Neural cell (in vitro differentiated cells): ENCODE data around the gene TCP11L1. TPM values are rescaled to one million over a fixed set of nuclear protein-coding genes. Genes with fewer than 3 reads are reported as not detected.

Source experiments
- H2AFZ ChIP-seq: fragments of 200-600, 300-800 bp; sonication (generic), shearing (Covaris generic); 2 replicates; pipeline ENCODE4 v1.6.0; 2014; ENCODE audit warnings: low read depth, mild to moderate bottlenecking, antibody characterized with exemption, low read length, moderate library complexity
- H3F3A ChIP-seq: fragments of 200-600 bp; shearing (Covaris generic); 2 replicates; pipeline ENCODE4 v1.6.1; 2016; ENCODE audit warnings: mild to moderate bottlenecking, moderate library complexity, mixed read lengths, antibody characterized with exemption, low read length; ENCODE audit not compliant: insufficient read depth, poor library complexity, severe bottlenecking
- H3K27ac ChIP-seq: fragments of 200-600, 300-800 bp; sonication (generic), shearing (Covaris generic); 2 replicates; pipeline ENCODE4 v1.5.1; 2014; ENCODE audit warnings: mild to moderate bottlenecking, low read length, moderate library complexity
- H3K27me3 ChIP-seq: fragments of 300-800, 200-600 bp; sonication (generic), shearing (Covaris generic); 2 replicates; pipeline ENCODE4 v1.6.0; 2014; ENCODE audit warnings: mild to moderate bottlenecking, low read depth, low read length, moderate library complexity; ENCODE audit not compliant: insufficient read depth
- H3K36me3 ChIP-seq: fragments of 300-800, 200-600 bp; sonication (generic), shearing (Covaris generic); 2 replicates; pipeline ENCODE4 v1.5.1; 2014; ENCODE audit warnings: mild to moderate bottlenecking, antibody characterized with exemption, low read length, moderate library complexity; ENCODE audit not compliant: insufficient read depth
- H3K4me2 ChIP-seq: fragments of 300-800, 200-600 bp; sonication (generic), shearing (Covaris generic); 2 replicates; pipeline ENCODE4 v1.6.0; 2014; ENCODE audit warnings: mild to moderate bottlenecking, low read length
- H3K4me3 ChIP-seq: fragments of 300-800, 200-600 bp; sonication (generic), shearing (Covaris generic); 2 replicates; pipeline ENCODE4 v1.5.1; 2014; ENCODE audit warnings: mild to moderate bottlenecking, low read length, moderate library complexity
- H3K79me2 ChIP-seq: fragments of 200-600 bp; shearing (Covaris generic); replicated peaks from 2 replicates; pipeline ENCODE4 v1.6.0; 2014; ENCODE audit warnings: mild to moderate bottlenecking, low read length, moderate library complexity; ENCODE audit not compliant: insufficient read depth
- H3K9ac ChIP-seq: fragments of 300-800, 200-600 bp; sonication (generic), shearing (Covaris generic); 2 replicates; pipeline ENCODE4 v1.6.1; 2016; ENCODE audit warnings: mild to moderate bottlenecking, low read length, mixed read lengths
- H3K9me2 ChIP-seq: fragments of 200-600 bp; shearing (Covaris generic); 2 replicates; pipeline ENCODE4 v1.6.1; 2016; ENCODE audit warnings: mild to moderate bottlenecking, low read length, mixed read lengths; ENCODE audit not compliant: insufficient read depth
- H3K9me3 ChIP-seq: fragments of 200-600, 300-800 bp; sonication (generic), shearing (Covaris generic); 2 replicates; pipeline ENCODE4 v1.6.1; 2016; ENCODE audit warnings: mild to moderate bottlenecking, mixed run types, low read length, moderate library complexity, mixed read lengths
- H4K20me1 ChIP-seq: fragments of 200-600 bp; shearing (Covaris generic); 2 replicates; pipeline ENCODE4 v1.6.1; 2016; ENCODE audit warnings: mild to moderate bottlenecking, mixed run types; ENCODE audit not compliant: insufficient read depth
- EP300 ChIP-seq: fragments of 450-650 bp; conservative IDR thresholded peaks from 2 replicates; pipeline ENCODE4 v1.6.1; 2014; ENCODE audit warnings: antibody characterized with exemption, mild to moderate bottlenecking, moderate library complexity; ENCODE audit not compliant: poor library complexity, severe bottlenecking
- EZH2 ChIP-seq: fragments of 200-600, 300-800 bp; shearing (Covaris generic), sonication (generic); IDR thresholded peaks from 2 replicates; pipeline ENCODE4 v1.6.1; 2014; ENCODE audit warnings: antibody characterized with exemption, low read length, borderline replicate concordance, mild to moderate bottlenecking; ENCODE audit not compliant: insufficient read depth, poor library complexity, severe bottlenecking
- MXI1 ChIP-seq: fragments of 450-650 bp; conservative IDR thresholded peaks from 2 replicates; pipeline ENCODE4 v1.6.1; 2014; ENCODE audit warnings: antibody characterized with exemption, mild to moderate bottlenecking; ENCODE audit not compliant: poor library complexity, severe bottlenecking
- POLR2AphosphoS5 ChIP-seq: IDR thresholded peaks from 2 replicates; pipeline ENCODE4 v1.6.1; 2012
- RAD21 ChIP-seq: fragments of 450-650 bp; conservative IDR thresholded peaks from 2 replicates; pipeline ENCODE4 v1.6.1; 2014; ENCODE audit warnings: antibody characterized with exemption, mild to moderate bottlenecking, moderate library complexity
- SMC3 ChIP-seq: fragments of 450-650 bp; conservative IDR thresholded peaks from 2 replicates; pipeline ENCODE4 v1.6.1; 2014; ENCODE audit warnings: antibody characterized with exemption, mild to moderate bottlenecking, moderate library complexity; ENCODE audit not compliant: poor library complexity
- TAF1 ChIP-seq: IDR thresholded peaks from 2 replicates; pipeline ENCODE4 v1.6.1; 2012; ENCODE audit warnings: low read depth
- polyA plus RNA-seq: library from polyadenylated mRNA; depleted of rRNA; stranded (reverse); fragments of >200 nt; gene quantifications from 2 replicates; pipeline ENCODE4 v1.2.3, GENCODE V29; 2014
- TF ChIP-seq, protein P1 (sequence below): IDR thresholded peaks from 2 replicates; pipeline ENCODE4 v1.6.1; 2012; ENCODE audit warnings: borderline replicate concordance
- TF ChIP-seq, protein P2 (sequence below): fragments of 450-650 bp; IDR thresholded peaks from 2 replicates; pipeline ENCODE4 v1.5.1; 2014; ENCODE audit warnings: antibody characterized with exemption, mild to moderate bottlenecking, moderate library complexity; ENCODE audit not compliant: poor library complexity, severe bottlenecking

TCP11L1 gene
- polyA plus RNA-seq, 1 donor from 2014 or later, result 12.5 TPM

DNA sequence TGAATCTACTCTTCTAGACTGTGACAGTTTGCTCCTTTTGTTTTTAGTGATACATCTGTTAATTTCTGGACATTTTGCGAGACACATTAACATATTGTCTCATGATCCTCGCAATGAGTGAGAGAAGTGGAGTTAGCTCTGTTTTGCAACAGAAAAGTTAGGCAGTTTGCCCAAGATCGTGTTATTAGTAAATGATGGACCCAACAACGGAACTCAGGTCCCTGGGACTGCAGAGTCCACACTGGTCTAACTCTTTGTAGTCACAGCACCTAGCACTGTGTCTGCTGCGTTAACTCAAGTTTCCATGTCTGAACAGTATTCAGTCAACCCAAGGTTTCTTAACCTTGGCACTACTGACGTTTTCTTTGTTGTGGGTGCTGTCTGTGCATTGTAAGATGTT, 20.5 kb upstream of the TCP11L1 start:
- no peaks in the 10 kb centered on the region for H3K9me2 ChIP-seq
- H3F3A ChIP-seq, result no peaks in the 10 kb centered on the region
- H3K27me3 ChIP-seq, result peaks cover 11% of the 10 kb centered on the region
- H2AFZ ChIP-seq, result no peak overlapping the region
- no peak overlapping the region for H3K4me2 ChIP-seq
- no peak overlapping the region for H3K9ac ChIP-seq
- no peaks in the 10 kb centered on the region for H3K36me3 ChIP-seq
- no peaks in the 10 kb centered on the region for H3K9me3 ChIP-seq
- TF ChIP-seq MXI1, result no peak
- TF ChIP-seq EP300, result no peak
- TF ChIP-seq, protein P1, sequence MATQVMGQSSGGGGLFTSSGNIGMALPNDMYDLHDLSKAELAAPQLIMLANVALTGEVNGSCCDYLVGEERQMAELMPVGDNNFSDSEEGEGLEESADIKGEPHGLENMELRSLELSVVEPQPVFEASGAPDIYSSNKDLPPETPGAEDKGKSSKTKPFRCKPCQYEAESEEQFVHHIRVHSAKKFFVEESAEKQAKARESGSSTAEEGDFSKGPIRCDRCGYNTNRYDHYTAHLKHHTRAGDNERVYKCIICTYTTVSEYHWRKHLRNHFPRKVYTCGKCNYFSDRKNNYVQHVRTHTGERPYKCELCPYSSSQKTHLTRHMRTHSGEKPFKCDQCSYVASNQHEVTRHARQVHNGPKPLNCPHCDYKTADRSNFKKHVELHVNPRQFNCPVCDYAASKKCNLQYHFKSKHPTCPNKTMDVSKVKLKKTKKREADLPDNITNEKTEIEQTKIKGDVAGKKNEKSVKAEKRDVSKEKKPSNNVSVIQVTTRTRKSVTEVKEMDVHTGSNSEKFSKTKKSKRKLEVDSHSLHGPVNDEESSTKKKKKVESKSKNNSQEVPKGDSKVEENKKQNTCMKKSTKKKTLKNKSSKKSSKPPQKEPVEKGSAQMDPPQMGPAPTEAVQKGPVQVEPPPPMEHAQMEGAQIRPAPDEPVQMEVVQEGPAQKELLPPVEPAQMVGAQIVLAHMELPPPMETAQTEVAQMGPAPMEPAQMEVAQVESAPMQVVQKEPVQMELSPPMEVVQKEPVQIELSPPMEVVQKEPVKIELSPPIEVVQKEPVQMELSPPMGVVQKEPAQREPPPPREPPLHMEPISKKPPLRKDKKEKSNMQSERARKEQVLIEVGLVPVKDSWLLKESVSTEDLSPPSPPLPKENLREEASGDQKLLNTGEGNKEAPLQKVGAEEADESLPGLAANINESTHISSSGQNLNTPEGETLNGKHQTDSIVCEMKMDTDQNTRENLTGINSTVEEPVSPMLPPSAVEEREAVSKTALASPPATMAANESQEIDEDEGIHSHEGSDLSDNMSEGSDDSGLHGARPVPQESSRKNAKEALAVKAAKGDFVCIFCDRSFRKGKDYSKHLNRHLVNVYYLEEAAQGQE, result no peak
- TF ChIP-seq, protein P2, sequence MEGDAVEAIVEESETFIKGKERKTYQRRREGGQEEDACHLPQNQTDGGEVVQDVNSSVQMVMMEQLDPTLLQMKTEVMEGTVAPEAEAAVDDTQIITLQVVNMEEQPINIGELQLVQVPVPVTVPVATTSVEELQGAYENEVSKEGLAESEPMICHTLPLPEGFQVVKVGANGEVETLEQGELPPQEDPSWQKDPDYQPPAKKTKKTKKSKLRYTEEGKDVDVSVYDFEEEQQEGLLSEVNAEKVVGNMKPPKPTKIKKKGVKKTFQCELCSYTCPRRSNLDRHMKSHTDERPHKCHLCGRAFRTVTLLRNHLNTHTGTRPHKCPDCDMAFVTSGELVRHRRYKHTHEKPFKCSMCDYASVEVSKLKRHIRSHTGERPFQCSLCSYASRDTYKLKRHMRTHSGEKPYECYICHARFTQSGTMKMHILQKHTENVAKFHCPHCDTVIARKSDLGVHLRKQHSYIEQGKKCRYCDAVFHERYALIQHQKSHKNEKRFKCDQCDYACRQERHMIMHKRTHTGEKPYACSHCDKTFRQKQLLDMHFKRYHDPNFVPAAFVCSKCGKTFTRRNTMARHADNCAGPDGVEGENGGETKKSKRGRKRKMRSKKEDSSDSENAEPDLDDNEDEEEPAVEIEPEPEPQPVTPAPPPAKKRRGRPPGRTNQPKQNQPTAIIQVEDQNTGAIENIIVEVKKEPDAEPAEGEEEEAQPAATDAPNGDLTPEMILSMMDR, result no peak
- TF ChIP-seq POLR2AphosphoS5, result no peak
- no peak for TF ChIP-seq TAF1
- TF ChIP-seq EZH2, result no peak
- no peak for TF ChIP-seq RAD21
- H4K20me1 ChIP-seq, result no peaks in the 10 kb centered on the region
- H3K79me2 ChIP-seq, result no peaks in the 10 kb centered on the region
- no peak overlapping the region for H3K4me3 ChIP-seq
- H3K27ac ChIP-seq, result no peak overlapping the region

DNA sequence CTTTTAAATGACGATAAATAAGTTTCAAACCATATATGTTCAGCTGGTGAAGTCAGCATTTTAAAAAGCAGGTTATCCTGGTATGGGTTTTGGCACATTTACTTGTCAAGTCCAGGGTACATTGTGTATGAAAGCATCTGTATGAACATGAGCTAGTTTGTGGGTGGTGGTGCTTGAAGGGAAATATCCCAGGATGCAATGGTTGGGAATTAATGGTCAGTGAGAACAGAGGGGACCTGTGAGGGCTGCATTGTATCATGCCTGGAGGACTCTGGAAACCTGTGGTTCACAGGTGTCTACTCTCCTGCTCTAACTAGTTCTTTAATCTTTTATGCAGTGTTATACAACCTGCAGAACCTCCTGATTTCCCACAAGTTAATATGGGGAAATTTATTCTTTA, 17.9 kb upstream of the TCP11L1 start:
- no peak overlapping the region for H2AFZ ChIP-seq
- TF ChIP-seq TAF1, result no peak
- TF ChIP-seq EP300, result no peak
- TF ChIP-seq POLR2AphosphoS5, result no peak
- no peak for TF ChIP-seq SMC3
- TF ChIP-seq, protein P2, result no peak
- TF ChIP-seq EZH2, result no peak
- no peak for TF ChIP-seq RAD21
- TF ChIP-seq MXI1, result no peak

More for the DNA sequence above, 17.9 kb upstream of the TCP11L1 start:
- H3F3A ChIP-seq, result no peaks in the 10 kb centered on the region
- H4K20me1 ChIP-seq, result no peaks in the 10 kb centered on the region
- H3K4me2 ChIP-seq, result no peak overlapping the region
- H3K4me3 ChIP-seq, result no peak overlapping the region
- no peaks in the 10 kb centered on the region for H3K79me2 ChIP-seq
- H3K36me3 ChIP-seq, result no peaks in the 10 kb centered on the region
- no peaks in the 10 kb centered on the region for H3K9me2 ChIP-seq
- no peaks in the 10 kb centered on the region for H3K9me3 ChIP-seq
- H3K9ac ChIP-seq, result no peak overlapping the region
- peaks cover 6% of the 10 kb centered on the region for H3K27me3 ChIP-seq
- H3K27ac ChIP-seq, result no peak overlapping the region
